GM11168 (cell line): ENCODE data around the gene DYNC1LI1.
"Not testable (repeated sequence)": the region's sequence is repeated elsewhere in the genome, so short reads cannot be mapped to it uniquely, and the experiment has no call there.

Experiments used
- in situ Hi-C: fragments of 300-500 bp; cut with MboI; formaldehyde crosslinking; loops from one replicate; pipeline ENCODE4 v1.12.0; 2022; ENCODE audit warnings: low sequenced_read_pairs; ENCODE audit not compliant: unreplicated experiment

Gene DYNC1LI1

GRCh38 chr3:32586356-32586755 lies 15.7 kb upstream of the DYNC1LI1 start:
- in situ Hi-C loops = no loop called here

GRCh38 chr3:32584660-32585059 lies 14.0 kb upstream of the DYNC1LI1 start:
- in situ Hi-C loops = no loop called here

GRCh38 chr3:32583708-32584107 lies 13.1 kb upstream of the DYNC1LI1 start:
- in situ Hi-C loops = no loop called here

- in situ Hi-C loops = not testable (repeated sequence)
Observed at GRCh38 chr3:32578669-32579068, 8.0 kb upstream of the DYNC1LI1 start.

- in situ Hi-C loops = no loop called here
Observed at GRCh38 chr3:32577581-32578556, 7.2 kb upstream of the DYNC1LI1 start.

GRCh38 chr3:32577174-32577573 lies 6.5 kb upstream of the DYNC1LI1 start:
- in situ Hi-C loops = no loop called here

- in situ Hi-C loops = no loop called here
Observed at GRCh38 chr3:32575451-32576113, 4.9 kb upstream of the DYNC1LI1 start.

- in situ Hi-C loops = no loop called here
Observed at GRCh38 chr3:32571192-32571485, 481 bp upstream of the DYNC1LI1 start.

- in situ Hi-C loops = no loop called here
Observed at GRCh38 chr3:32569540-32570420, 878 bp downstream of the DYNC1LI1 start.

- in situ Hi-C loops = no loop called here
Observed at GRCh38 chr3:32568953-32569352, 1.7 kb downstream of the DYNC1LI1 start.

GRCh38 chr3:32564195-32564594 lies 6.5 kb downstream of the DYNC1LI1 start:
- in situ Hi-C loops = no loop called here

GRCh38 chr3:32562640-32563039 lies 8.0 kb downstream of the DYNC1LI1 start:
- in situ Hi-C loops = no loop called here

- in situ Hi-C loops = no loop called here
Observed at GRCh38 chr3:32557640-32558352, 12.9 kb downstream of the DYNC1LI1 start.

- in situ Hi-C loops = no loop called here
Observed at GRCh38 chr3:32556332-32556731, 14.3 kb downstream of the DYNC1LI1 start.

- in situ Hi-C loops = no loop called here
Observed at GRCh38 chr3:32553973-32554372, 16.7 kb downstream of the DYNC1LI1 start.

GRCh38 chr3:32553459-32553858 lies 17.2 kb downstream of the DYNC1LI1 start:
- in situ Hi-C loops = no loop called here

- in situ Hi-C loops = no loop called here
Observed at GRCh38 chr3:32552013-32552412, 18.6 kb downstream of the DYNC1LI1 start.

- in situ Hi-C loops = no loop called here
Observed at GRCh38 chr3:32551496-32551895, 19.2 kb downstream of the DYNC1LI1 start.

GRCh38 chr3:32551087-32551486 lies 19.6 kb downstream of the DYNC1LI1 start:
- in situ Hi-C loops = no loop called here

- in situ Hi-C loops = no loop called here
Observed at GRCh38 chr3:32545305-32545704, 25.4 kb downstream of the DYNC1LI1 start.
